Measurements from ENCODE around the gene ANKMY1.

ANKMY1 gene

DNA sequence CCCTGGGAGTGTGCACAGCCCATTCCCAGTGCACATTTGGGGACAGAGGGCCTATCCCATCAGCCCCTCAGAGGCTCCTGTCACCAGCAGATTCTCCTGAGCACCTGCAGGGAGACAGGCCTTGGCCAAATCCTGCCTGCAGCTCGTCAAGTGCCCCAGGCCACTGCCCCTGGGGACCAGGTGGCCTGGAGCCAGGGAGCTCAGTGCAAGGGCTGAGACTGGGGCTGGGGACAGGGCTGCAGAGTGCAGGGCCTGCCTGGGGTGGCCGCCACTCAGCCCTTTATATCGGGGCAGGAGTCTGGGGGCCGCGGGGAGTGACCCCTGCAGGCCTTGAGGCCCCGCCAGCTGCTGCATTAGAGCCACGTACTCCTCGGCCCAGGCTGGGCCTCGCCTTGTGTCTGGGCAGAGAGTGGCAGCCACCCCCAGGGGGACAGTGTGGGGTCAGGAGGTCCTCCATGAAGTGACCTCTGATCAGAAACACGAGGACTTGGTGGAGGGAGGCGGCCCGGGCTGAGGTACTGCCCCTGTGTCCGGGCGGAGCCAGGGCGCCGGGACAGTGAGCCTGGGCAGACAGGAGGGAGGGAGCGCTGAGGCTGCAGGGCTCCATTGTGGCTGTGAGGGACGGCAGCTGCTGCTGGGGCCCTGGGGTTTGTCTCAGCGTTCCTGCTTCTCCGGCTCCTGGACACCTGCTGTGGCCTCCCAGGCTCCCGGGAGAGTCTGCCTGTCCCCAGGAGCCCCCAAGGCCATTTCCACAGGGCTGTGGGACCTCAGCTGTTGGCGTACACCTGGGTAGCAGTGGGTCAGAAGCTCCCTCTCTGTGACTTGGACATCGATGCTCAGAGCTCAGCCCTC, 98.2 kb downstream of the ANKMY1 start:
- no peak overlapping the region for H3K27ac ChIP-seq
- TF ChIP-seq, protein P1, sequence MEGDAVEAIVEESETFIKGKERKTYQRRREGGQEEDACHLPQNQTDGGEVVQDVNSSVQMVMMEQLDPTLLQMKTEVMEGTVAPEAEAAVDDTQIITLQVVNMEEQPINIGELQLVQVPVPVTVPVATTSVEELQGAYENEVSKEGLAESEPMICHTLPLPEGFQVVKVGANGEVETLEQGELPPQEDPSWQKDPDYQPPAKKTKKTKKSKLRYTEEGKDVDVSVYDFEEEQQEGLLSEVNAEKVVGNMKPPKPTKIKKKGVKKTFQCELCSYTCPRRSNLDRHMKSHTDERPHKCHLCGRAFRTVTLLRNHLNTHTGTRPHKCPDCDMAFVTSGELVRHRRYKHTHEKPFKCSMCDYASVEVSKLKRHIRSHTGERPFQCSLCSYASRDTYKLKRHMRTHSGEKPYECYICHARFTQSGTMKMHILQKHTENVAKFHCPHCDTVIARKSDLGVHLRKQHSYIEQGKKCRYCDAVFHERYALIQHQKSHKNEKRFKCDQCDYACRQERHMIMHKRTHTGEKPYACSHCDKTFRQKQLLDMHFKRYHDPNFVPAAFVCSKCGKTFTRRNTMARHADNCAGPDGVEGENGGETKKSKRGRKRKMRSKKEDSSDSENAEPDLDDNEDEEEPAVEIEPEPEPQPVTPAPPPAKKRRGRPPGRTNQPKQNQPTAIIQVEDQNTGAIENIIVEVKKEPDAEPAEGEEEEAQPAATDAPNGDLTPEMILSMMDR (IDR thresholded peaks at IDR 0.05): no peak
- no peak for DNase-seq (ENCODE audit: low spot score)

DNA sequence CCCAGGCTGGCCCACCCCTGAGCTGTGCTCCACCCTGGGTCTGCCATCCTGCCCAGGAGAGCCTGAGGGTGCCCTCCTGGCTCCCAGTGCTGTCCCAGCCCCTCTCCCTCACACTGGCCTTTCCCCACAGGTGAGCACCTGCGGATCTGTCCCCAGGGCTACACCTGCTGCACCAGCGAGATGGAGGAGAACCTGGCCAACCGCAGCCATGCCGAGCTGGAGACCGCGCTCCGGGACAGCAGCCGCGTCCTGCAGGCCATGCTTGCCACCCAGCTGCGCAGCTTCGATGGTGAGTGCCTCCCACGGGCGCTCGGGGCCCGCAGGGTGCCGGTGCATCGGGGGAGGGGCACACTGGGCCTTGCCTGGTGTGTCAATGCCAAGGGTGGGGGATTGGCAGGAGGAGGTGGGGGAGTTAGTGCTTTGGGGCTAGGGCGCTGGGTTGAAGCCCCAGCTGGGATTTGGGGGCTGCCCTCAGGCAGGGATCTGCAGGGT, 98.8 kb downstream of the ANKMY1 start:
- no peak for DNase-seq (ENCODE audit: low spot score)
- Histone ChIP-seq H3K4me3 (no peak overlapping the region), H3K27ac (no peak overlapping the region)
- TF ChIP-seq, protein P1 (IDR thresholded peaks at IDR 0.05): no peak

More for the DNA sequence above, 98.2 kb downstream of the ANKMY1 start:
- H3K4me3 ChIP-seq: no peak overlapping the region

DNA sequence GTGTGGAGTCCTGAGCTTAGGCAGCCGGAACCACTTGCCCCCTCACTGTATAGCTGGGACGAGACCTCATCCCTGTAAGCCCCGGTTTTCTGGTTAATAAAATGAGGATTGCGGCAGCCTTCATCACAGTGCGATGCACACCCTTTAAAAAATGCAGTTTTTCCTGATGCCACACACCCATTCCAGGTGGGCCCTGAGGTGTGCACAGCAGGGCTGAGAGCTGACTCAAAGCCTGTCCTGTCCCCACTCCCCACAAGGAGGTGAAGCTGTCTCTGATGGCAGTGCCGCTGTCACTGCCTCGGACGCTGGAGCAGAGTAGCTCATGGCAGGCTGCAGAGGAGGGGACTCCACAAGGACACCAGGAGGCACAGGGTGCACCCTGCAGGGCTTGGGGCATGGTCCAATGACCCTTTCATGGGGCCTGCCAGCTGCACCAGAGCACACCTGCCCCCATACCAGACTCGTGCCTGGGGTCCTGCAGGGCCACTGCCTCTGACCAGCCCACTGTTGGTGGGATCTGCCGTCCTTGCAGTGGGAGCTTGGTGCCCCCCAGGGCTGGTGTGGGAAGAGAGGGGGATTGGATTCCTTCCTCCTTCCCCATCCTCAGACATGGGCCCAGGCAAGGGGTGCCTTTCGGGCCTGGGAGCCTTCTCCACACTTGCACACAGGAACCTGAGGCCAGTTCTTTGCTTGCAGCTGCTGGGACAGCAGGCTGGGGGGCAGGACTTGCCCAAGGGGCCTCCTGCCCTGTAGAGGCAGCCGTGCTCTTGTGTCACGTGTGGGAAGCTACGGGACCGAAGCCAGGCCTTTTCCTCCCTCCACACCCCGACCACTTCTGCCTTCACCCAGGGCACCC, 99.5 kb downstream of the ANKMY1 start:
- TF ChIP-seq, protein P1 (IDR thresholded peaks at IDR 0.05): no peak
- Histone ChIP-seq H3K4me3 (no peak overlapping the region), H3K27ac (no peak overlapping the region)
- DNase-seq (ENCODE audit: low spot score): no peak

DNA sequence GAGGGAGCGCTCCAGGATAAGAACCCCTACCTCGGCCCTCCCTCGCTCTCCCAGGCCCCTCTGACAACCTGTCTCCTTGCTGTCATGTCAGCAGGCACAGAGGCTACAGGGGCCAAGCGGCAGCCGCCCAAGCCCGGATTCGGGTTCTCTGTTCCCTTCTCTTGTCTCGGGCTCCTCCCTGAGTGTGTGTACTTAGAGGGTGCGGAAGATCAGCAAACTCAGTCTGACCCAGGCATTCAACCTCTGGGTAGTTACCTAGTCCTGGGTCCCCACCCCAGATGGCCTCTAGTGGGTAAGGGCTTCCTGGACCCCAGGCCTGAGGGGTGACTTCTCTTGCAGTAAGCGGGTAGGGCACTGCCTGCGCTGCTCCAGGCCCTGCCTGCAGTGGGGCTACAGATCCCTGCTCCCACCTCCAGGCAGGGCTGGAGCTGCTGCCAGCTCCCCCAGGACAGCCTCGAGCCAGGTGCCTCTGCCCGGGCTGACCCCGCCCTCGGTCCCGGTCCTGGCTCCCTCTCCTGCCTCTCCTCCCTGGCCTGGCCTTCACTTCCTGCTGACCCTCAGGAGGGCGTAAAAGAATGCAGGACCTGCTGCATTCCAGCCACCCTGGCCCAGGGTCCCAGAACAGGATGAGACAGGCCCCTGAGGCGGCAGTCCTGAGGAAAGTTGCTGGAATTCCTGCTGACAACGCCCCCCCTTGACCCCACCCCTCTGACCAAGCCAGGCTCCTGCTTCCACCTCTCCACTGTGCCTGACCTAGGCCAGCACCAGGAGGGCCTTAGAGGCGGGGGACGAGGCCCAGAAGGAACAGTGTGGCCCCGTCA, 100.4 kb downstream of the ANKMY1 start:
- TF ChIP-seq, protein P1 (IDR thresholded peaks at IDR 0.05): no peak
- DNase-seq (ENCODE audit: low spot score): no peak
- no peak overlapping the region for H3K27ac ChIP-seq
- no peak overlapping the region for H3K4me3 ChIP-seq

DNA sequence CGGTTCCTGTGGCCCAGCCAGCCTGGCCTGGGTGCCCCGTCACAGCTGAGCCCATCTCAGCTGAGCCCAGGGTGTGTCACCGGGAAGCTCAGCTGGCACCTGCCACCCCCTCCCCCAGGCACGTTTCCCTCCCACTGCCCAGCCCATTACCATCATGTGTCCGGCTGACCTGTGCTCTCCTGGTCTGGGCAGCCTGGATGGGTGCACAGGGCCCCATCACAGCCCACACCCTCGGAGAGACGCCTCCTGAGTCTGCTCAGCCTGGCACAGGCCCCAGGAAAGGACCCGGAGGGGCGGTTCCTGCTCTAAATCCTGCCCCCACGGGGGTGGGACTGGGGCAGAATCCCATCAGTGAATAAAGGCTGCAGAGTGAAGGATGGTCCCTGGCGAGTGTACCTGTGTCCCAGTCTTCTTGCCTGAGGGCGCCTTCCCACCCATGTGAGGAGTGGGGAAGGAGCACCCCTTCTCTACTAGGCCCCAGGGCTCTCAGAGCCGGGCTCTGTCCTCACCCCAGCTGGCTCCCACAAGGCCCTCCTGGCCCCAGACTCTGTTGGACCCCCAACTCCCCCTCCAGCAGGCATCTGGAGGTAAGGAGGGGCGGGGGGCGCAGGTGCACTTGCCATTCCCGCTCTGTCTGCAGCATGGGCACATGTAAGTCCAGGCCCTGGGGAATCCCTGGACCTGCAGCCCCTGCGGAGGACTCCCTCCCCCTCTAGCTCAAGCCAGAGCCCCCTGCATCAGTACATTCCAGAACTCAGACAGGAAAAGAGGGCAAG, 101.2 kb downstream of the ANKMY1 start:
- Histone ChIP-seq H3K27ac (peak overlapping the region in 1 of 2 donors; percentile 22), H3K4me3 (peak overlapping the region; percentile 53)
- no peak for DNase-seq (ENCODE audit: low spot score)
- TF ChIP-seq, protein P1 (IDR thresholded peaks at IDR 0.05): no peak
